GM19238 (cell line): ENCODE measurements around the gene ZC3H13.

Experiments
- DNase-seq: peaks from one replicate; pipeline ENCODE4 v3.0.0; 2011; ENCODE audit warnings: low spot score; ENCODE audit not compliant: insufficient read length

The ZC3H13 gene

DNA sequence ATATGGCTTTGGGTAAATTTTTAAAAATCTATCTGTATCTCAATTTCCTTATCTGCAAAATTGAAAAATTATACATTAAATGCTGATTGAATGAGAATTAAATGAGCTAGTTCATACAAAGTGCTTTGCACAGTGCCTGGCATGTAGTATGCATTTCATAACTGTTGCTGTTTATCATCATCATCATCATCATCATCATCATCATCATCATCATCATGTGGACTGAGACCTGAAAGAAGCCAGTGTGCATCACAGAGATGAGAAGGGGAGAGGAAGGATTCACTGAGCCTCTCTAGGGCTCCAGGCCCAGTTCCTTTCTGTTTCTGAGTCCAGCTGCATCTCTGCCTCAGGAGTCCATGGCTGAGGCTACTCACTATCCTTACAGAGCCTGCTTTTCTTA is 6.9 kb upstream of the ZC3H13 start:
- DNase-seq = no peak

DNA sequence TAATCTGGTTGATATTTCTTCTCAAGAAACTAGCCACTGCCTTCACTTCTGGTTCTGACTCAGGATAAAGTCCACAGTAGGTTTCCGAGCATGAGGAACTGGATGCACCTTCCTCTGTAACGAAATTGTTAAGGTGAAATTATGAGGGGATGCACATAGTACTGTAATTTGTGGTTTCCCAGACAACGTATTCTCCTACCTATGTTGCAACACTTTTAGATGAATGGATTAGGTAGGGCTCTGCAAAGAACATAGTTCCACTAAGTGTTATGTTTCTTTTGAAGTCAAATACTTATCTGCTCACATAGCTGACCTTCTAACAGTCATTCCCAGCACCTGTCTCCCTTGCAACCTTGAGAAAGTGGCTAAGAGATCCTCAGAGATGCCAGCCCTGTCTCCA is 5.7 kb upstream of the ZC3H13 start:
- DNase-seq = no peak

GRCh38 chr13:46057256-46058015 is 4.9 kb upstream of the ZC3H13 start:
- no peak for DNase-seq

DNA sequence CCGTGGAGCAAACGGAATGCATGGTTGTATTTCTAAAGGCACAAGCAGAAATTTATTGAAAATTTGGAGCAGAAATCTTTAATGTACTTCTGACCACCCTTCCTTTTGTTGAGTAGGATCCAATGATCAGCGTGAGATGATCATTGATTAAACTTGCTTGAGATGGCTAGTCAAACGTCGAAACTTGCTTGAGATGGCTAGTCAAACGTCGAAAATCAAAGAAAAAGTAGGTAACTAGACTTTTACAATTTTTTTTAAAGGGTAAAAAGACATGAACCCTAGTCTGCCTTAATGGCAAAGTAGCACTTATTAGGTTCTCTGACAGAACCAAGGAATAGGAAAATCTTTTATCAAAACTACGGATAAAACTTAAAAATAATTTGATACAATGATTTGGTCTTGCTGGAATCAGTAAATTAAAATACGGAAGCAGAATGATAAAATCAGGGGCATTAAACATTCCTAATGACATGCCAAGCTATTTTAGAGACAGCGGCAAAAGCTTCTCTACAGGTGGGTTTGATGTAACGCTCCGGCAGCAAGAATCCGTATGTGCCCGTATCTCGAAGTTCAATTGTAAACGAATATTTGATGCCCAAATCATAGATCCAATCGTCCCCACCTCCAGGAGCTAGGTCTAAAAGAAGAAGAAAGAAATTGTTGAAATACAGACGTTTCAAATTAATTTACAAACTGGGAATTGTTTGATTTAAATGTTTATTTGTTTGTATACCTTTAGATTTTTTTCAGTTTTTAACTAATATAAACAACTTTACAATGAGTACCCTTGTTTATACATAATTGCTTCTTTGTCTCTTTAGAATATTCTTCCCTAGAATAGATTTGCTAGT is 841 bp upstream of the ZC3H13 start:
- DNase-seq = no peak

DNA sequence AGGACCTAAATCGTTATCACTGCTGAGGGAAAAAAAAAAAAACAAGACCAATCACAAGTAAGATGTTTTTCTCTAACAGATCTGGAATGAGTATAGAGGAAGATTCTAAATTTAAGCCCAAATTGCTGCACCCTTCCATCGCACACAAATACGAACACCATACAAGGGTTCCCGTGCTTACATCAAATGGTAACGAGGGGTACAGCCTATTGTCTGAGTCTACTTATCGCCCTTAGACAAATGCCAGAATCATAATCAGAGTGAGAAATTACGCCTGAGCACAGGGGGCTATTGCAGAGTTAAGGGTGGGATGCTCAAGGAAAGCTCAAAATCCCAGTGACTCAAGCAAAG is 603 bp downstream of the ZC3H13 start:
- no peak for DNase-seq

DNA sequence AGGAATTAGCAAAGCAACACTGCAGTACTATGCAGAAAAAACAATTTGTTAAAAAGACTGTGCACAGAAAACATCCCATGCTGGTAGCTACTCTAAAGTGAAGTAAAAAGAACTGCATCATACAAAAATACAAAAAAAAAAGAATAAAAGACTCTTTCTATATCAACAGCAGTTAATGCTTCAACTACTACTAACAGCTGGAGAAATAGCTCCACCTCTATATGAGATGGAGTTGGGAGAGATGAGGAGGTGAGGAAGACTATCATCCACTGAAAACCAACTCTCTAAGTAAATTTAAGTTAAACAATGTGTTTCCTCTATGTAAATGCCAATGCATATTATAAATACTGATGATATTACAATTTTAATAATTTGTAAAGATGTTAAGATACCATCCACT is 1.8 kb downstream of the ZC3H13 start:
- no peak for DNase-seq

- no peak for DNase-seq
Measured at GRCh38 chr13:46045424-46045823, 7.1 kb downstream of the ZC3H13 start.

DNA sequence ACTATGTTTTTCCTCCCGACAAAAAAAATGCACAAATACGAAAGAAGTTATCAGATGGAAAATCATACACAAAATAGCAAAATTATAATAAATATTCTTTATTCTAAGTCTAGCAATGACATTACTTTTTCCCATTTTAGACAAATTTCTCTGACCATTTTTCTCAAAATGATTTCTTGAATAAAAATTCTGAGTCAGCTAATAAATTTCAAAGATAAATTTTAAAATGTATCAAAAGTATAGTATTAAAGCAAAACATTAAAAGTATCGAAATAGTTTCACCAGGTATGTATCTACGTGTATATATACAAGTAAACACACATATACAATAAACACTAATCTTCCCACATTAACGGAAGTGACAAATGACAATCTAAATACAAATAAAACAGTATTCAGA is 8.9 kb downstream of the ZC3H13 start:
- no peak for DNase-seq

GRCh38 chr13:46041419-46041839 is 11.1 kb downstream of the ZC3H13 start:
- no peak for DNase-seq

DNA sequence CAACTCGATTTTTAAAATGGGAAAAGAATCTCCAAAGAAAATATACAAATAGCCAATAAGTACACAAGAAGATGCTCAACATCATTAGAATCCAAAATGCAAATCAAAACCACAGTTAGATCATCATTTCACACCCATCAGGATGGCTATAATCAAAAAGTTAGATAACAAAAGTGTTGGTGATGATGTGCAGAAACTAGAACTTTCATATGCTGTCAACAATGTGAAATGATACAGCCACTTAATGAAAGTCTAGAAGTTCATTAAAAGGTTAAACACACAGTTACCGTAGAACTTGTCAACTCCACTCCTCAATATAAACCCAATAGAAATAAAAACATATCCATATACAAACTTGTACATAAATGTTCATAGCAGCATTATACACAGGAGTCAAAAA is 11.8 kb downstream of the ZC3H13 start:
- DNase-seq = no peak

DNA sequence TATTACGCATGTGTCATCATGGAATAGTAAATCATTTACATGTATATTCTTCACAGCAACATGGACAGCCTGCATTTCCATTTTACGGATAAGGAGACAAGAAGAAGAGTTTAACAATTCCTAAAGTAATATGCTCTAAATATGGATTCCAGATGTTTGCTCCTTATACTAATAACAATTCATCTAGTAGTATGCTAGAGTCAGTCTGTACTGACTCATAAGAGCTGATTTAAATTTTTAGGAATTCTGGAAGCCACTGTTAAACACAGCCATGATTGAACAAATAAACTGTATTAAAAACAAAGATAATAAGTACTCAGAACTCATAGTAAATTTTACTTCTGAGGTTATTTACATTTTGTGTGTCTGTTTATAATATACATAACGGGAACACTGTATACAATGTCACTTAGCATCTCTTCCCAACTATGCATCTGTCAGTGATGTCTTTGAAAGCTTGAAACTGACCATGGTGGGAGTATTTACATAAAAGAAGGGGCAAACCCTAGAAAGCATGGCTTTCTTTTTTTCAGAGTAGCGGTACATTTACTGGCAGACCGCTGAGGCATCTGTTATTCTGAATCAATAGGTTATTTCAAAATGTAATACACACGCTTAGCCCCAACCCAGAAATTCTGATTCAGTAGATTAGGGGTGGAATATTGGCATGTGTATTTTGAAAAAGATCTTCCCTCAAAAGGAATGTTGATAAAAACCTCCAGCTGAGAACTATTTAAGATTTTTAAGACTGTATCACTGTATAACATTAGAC is 12.9 kb downstream of the ZC3H13 start:
- DNase-seq = no peak

DNA sequence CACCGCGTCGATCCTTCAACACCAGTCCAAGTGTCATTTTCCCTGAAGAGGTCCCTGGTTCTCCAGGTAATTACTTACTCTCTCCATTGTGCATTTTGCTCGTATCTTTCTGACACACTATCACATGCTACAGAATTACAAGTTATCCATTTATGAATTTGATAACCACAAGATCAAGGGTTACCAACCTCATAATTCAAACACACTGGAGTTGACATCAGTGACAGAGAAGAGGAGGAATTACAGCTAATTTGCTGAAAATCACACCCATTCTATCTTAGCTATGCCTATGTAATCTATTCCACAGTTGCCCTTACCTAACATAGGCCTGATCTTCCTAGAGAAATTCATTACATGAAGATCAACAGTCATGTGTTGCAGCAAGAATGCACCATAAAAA is 14.2 kb downstream of the ZC3H13 start:
- no peak for DNase-seq

DNA sequence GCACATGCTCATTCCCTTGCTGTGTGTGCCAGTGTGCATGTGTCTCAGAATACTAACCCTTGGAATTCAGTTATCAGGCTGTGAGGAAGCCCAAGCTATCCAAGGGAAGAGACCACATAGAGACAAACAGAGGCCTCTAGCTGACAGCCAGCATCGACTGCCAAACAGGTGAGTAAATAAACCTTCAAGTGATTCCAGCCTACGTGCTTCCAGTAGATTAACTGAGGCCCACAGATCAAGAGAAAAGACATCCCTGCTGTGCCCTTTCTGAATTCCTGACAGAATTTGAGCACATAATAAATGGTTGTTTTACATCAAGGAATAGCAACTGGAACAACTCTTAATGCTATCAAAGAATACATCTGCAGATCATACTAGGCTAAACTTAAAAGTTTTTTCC is 17.5 kb downstream of the ZC3H13 start:
- no peak for DNase-seq

DNA sequence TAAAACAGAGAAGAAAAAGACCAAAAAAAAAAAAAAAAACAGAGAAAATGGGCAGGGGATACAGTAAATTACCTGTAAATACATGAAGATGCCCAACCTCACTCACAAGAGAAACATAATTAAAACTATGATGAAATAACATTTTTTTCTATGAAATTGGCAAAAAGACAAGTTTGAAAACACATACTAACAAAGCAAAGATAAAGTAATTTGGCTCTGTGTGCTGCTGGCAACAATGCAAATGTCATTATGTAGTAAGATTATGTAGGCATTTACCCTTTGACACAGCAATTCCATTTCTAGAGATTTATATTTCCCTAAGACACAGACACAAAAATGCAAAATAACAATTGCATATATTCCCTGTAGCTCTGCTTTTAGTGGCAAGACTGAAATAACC is 20.2 kb downstream of the ZC3H13 start:
- DNase-seq = no peak

DNA sequence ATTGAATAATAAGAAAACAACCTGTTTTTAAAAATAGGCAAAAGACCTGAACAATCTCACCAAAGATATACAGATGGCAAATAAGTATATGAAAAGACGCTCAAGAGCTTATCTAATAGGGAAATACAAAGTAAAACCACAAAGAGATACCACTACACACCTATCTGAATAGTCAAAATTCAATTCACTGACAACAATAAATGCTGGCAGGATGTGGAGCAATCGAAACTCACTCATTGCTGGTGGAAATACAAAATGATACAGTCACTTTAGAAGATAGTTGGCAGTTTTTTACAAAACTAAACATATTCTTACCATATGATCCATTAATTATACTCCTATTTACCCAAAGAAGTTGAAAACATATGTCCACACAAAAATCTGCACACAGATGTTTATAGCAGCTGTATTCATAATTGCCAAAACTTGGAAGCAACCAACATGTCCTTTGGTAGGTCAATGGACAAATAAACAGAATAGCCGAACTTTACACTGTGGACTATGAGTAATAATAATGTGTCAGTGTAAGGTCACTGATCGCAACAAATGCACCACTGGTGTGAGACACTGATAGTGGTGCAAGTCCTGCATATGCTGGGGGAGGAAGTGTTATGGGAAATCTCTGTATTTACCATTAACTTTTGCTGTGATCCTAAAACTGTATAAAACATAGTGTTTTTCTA is 20.8 kb downstream of the ZC3H13 start:
- no peak for DNase-seq

DNA sequence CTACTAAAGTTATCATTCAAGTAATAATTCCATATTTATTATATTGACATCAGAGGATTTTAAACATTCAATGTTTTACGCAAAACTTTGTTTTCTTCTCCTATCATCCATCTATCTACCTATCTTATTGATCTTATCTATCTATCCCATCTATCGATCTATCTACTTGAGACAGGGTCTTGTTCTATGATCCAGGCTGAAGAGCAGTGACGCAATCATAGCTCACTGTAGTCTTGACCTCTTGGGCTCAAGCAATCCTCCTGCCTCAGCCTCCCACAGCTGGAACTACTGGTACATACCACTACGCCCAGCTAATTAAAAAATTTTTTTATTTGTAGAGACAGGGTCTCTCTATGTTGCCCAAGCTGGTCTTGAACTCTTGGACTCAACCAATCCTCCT is 27.4 kb downstream of the ZC3H13 start:
- DNase-seq = no peak

GRCh38 chr13:46022481-46022880 is 30.1 kb downstream of the ZC3H13 start:
- DNase-seq = no peak

GRCh38 chr13:46016216-46016615 is 36.3 kb downstream of the ZC3H13 start:
- DNase-seq = no peak

DNA sequence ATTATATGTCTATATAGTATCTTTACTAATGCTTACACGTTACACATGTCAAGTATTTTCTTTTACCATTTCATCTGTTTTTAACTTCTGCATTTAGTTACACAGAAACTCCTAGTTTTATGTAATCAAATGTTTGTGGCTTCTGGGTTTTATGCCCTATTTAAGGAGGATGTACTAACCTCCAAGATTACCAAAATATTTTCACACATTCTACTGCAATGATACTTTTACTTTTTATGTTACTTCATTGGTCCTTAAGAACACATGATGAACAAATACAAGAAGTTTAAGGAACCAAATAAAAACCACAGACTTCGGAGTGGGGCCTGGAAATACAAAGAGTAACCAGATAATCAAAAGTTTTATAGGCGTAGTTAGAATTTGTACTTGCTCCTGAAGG is 37.2 kb downstream of the ZC3H13 start:
- no peak for DNase-seq

- DNase-seq = no peak
Measured at GRCh38 chr13:46012404-46012803, 40.1 kb downstream of the ZC3H13 start.

GRCh38 chr13:46010148-46010547 is 42.4 kb downstream of the ZC3H13 start:
- DNase-seq = no peak

GRCh38 chr13:46008631-46009030 is 43.9 kb downstream of the ZC3H13 start:
- DNase-seq = no peak
